Measurements from ENCODE around the gene STAG2. TPM values are rescaled to one million over a fixed set of nuclear protein-coding genes. Genes with fewer than 3 reads are reported as not detected.

Gene STAG2
- total and polyA plus RNA-seq, 2 donors (not counting 3 experiments of a cell fraction or from before 2014, with no cell fraction given): 12.7 to 55.9 TPM

- Histone ChIP-seq H3K9ac (replicated peaks; ENCODE audit: extremely low read depth, insufficient read depth, low read length) (peak overlapping the region; percentile 100), H3K4me3 (replicated peaks in 1 of 3; ENCODE audit: insufficient read depth in 1 of 3, low read depth in 1 of 3, low read length in 3 of 3) (peak overlapping the region; percentile 56 to 98 (median 95)), H4K20me1 (replicated peaks; ENCODE audit: control insufficient read depth, extremely low read depth, insufficient read depth, low read length) (no peaks in the 10 kb centered on the region), H3K27ac (ENCODE audit: insufficient read depth, low read depth, low read length) (peak overlapping the region; percentile 99), H3K9me1 (replicated peaks; ENCODE audit: control insufficient read depth, extremely low read depth, insufficient read depth, low read length) (no peaks in the 10 kb centered on the region), H3K9me3 (replicated peaks; ENCODE audit: control insufficient read depth, insufficient read depth, low read length) (no peaks in the 10 kb centered on the region), H3K79me2 (ENCODE audit: control insufficient read depth, insufficient read depth, low read length) (peaks cover 59% of the 10 kb centered on the region), H3K4me1 (ENCODE audit: control insufficient read depth, extremely low read depth, insufficient read depth, low read length) (peaks cover 21% of the 10 kb centered on the region), H3K4me2 (ENCODE audit: insufficient read depth, low read length) (peak overlapping the region; percentile 96), H3K36me3 (ENCODE audit: control insufficient read depth in 2 of 2, extremely low read depth in 1 of 2, insufficient read depth in 2 of 2, low read length in 2 of 2) (no peaks in the 10 kb centered on the region), H3K27me3 (ENCODE audit: control insufficient read depth in 2 of 2, insufficient read depth in 2 of 2, low read length in 2 of 2) (no peaks in the 10 kb centered on the region), H2AFZ (ENCODE audit: low read depth, low read length) (no peak overlapping the region)
- POLR2A ChIA-PET: no interaction called here
- intact Hi-C loops (cut with micrococcal nuclease): loop anchor here (5.0 to 10.0 kb wide), 2 partner anchors 135 to 253 kb away; no protein-coding TSS in a partner anchor
- TF ChIP-seq POLR2A (IDR thresholded peaks at IDR 0.05; ENCODE audit: low read depth, low read length): no peak
- no peak for TF ChIP-seq FOS (IDR thresholded peaks at IDR 0.05; ENCODE audit: borderline replicate concordance, insufficient read depth, low read length)
- TF ChIP-seq JUN (IDR thresholded peaks at IDR 0.05; ENCODE audit: borderline replicate concordance, insufficient read depth, insufficient read length, low read depth): no peak
- no peak for DNase-seq (ENCODE audit: low read depth, low spot score)
- dilution Hi-C loops (cut with MboI; ENCODE audit: extremely low pct_ligation_motif_present, low sequenced_read_pairs): no loop called here
- CTCF ChIA-PET: interaction anchor here (1.8 to 1.9 kb wide), 2 partner anchors 14 to 55 kb away, joined by 7 to 11 read pairs; no protein-coding TSS in a partner anchor
- no peak for FAIRE-seq
- BruUV-seq (replicated peaks): TSS peak; percentile 36
These were observed 531 bp downstream of the STAG2 start for GRCh38 chrX:123962006-123962467.

- DNase-seq (ENCODE audit: low read depth, low spot score): peak; percentile 93
- Histone ChIP-seq H3K9ac (replicated peaks; ENCODE audit: extremely low read depth, insufficient read depth, low read length) (peak overlapping the region; percentile 100), H2AFZ (ENCODE audit: low read depth, low read length) (no peak overlapping the region), H3K4me1 (ENCODE audit: control insufficient read depth, extremely low read depth, insufficient read depth, low read length) (peaks cover 21% of the 10 kb centered on the region), H3K4me2 (ENCODE audit: insufficient read depth, low read length) (peak overlapping the region; percentile 96), H3K27ac (ENCODE audit: insufficient read depth, low read depth, low read length) (peak overlapping the region; percentile 99), H3K36me3 (ENCODE audit: control insufficient read depth in 2 of 2, extremely low read depth in 1 of 2, insufficient read depth in 2 of 2, low read length in 2 of 2) (no peaks in the 10 kb centered on the region), H3K9me1 (replicated peaks; ENCODE audit: control insufficient read depth, extremely low read depth, insufficient read depth, low read length) (no peaks in the 10 kb centered on the region), H3K79me2 (ENCODE audit: control insufficient read depth, insufficient read depth, low read length) (peaks cover 67% of the 10 kb centered on the region), H3K9me3 (replicated peaks; ENCODE audit: control insufficient read depth, insufficient read depth, low read length) (no peaks in the 10 kb centered on the region), H3K4me3 (replicated peaks in 1 of 3; ENCODE audit: insufficient read depth in 1 of 3, low read depth in 1 of 3, low read length in 3 of 3) (peak overlapping the region; percentile 56 to 98 (median 95)), H3K27me3 (ENCODE audit: control insufficient read depth in 2 of 2, insufficient read depth in 2 of 2, low read length in 2 of 2) (no peaks in the 10 kb centered on the region), H4K20me1 (replicated peaks; ENCODE audit: control insufficient read depth, extremely low read depth, insufficient read depth, low read length) (no peaks in the 10 kb centered on the region)
- intact Hi-C loops (cut with micrococcal nuclease) (loop anchor here (1.0 to 10.0 kb wide), 3 partner anchors 103 to 252 kb away; partner anchors contain the start of gene XIAP), dilution Hi-C loops (cut with MboI; ENCODE audit: extremely low pct_ligation_motif_present, low sequenced_read_pairs) (no loop called here)
- ChIA-PET CTCF (interaction anchor here (1.0 to 1.9 kb wide), 4 partner anchors 10 to 130 kb away, joined by 3 to 11 read pairs (median 6); no protein-coding TSS in a partner anchor), POLR2A (no interaction called here)
- TF ChIP-seq EZH2 (IDR thresholded peaks at IDR 0.05; ENCODE audit: borderline replicate concordance, low read depth, low read length, severe bottlenecking) (no peak), MAX (IDR thresholded peaks at IDR 0.05; ENCODE audit: insufficient read depth, insufficient read length) (no peak), JUN (IDR thresholded peaks at IDR 0.05; ENCODE audit: borderline replicate concordance, insufficient read depth, insufficient read length, low read depth) (no peak), GATA2 (IDR thresholded peaks at IDR 0.05; ENCODE audit: insufficient read depth, insufficient read length, low read depth, low read length) (no peak), MYC (IDR thresholded peaks at IDR 0.05; ENCODE audit: low read depth, low read length) (no peak), POLR2A (IDR thresholded peaks at IDR 0.05; ENCODE audit: low read depth, low read length) (no peak)
- peak; percentile 89 for FAIRE-seq
- BruUV-seq (replicated peaks): TSS peak; percentile 15
These were observed 1.4 kb downstream of the STAG2 start for GRCh38 chrX:123962794-123963373.

Measured in endothelial cell of umbilical vein (primary cell).